HEK293 (cell line): ENCODE measurements around the gene MKRN3.

Source experiments
- CTCF ChIA-PET: fragments of 350-600 bp; formaldehyde crosslinking; extraction: SDS; loops from one replicate; lab custom pipeline; 2021; ENCODE audit warnings: antibody characterized with exemption; lab: Yijun Ruan, JAX
- POLR2A ChIA-PET: fragments of 300-600 bp; formaldehyde crosslinking; extraction: SDS; loops from one replicate; lab custom pipeline; 2020; ENCODE audit warnings: antibody characterized with exemption, inconsistent platforms; lab: Yijun Ruan, JAX
- H3K27ac ChIP-seq: fragments of 200-500 bp; sonication (Bioruptor generic); 2 replicates; pipeline ENCODE4 v1.5.1; 2014; ENCODE audit warnings: low read depth, low read length, control low read depth, inconsistent platforms; ENCODE audit errors: extremely low read depth
- H3K36me3 ChIP-seq, 2 experiments: fragments of 200-500 bp in 1 of 2; sonication (Bioruptor generic) in 1 of 2; 1 replicate in 1 of 2; 2 replicates in 1 of 2; pipeline ENCODE4 v1.5.1; 2014 to 2017; ENCODE audit warnings: inconsistent platforms in 2 of 2, low read length in 2 of 2; ENCODE audit not compliant: control insufficient read depth in 2 of 2, insufficient read depth in 1 of 2
- H3K4me1 ChIP-seq: fragments of 200-500 bp; sonication (Bioruptor generic); 2 replicates; pipeline ENCODE4 v1.5.1; 2014; ENCODE audit warnings: mild to moderate bottlenecking, low read length, inconsistent platforms; ENCODE audit not compliant: control insufficient read depth, insufficient read depth
- H3K4me3 ChIP-seq: 2 replicates; pipeline ENCODE4 v1.5.1; 2011; ENCODE audit warnings: low read depth, mild to moderate bottlenecking, control low read depth, low read length, moderate library complexity
- H3K9me3 ChIP-seq: fragments of 200-500 bp; sonication (Bioruptor generic); 2 replicates; pipeline ENCODE4 v1.5.1; 2014; ENCODE audit warnings: low read depth, low read length, inconsistent platforms; ENCODE audit not compliant: control insufficient read depth, insufficient read depth
- BCL6B ChIP-seq: fragments of 450-650 bp; formaldehyde crosslinking; IDR thresholded peaks from 2 replicates; pipeline ENCODE4 v1.5.1; 2017; ENCODE audit warnings: missing biosample characterization, missing genetic modification characterization
- KLF10 ChIP-seq: fragments of 450-650 bp; IDR thresholded peaks from 2 replicates; pipeline ENCODE4 v1.5.1; 2018; ENCODE audit warnings: missing biosample characterization, mild to moderate bottlenecking, missing genetic modification characterization
- PATZ1 ChIP-seq: fragments of 450-650 bp; formaldehyde crosslinking; IDR thresholded peaks from 2 replicates; pipeline ENCODE4 v1.5.1; 2016; ENCODE audit warnings: missing biosample characterization, missing genetic modification characterization
- ZBTB7A ChIP-seq: fragments of 450-650 bp; formaldehyde crosslinking; IDR thresholded peaks from 2 replicates; pipeline ENCODE4 v1.5.1; 2016; ENCODE audit warnings: low read depth, missing biosample characterization, missing genetic modification characterization
- ZNF148 ChIP-seq: fragments of 450-650 bp; formaldehyde crosslinking; IDR thresholded peaks from 2 replicates; pipeline ENCODE4 v1.5.0; 2017; ENCODE audit warnings: missing biosample characterization, missing genetic modification characterization, borderline replicate concordance
- ZNF23 ChIP-seq: fragments of 450-650 bp; formaldehyde crosslinking; IDR thresholded peaks from 2 replicates; pipeline ENCODE4 v1.5.1; 2016; ENCODE audit warnings: missing biosample characterization, missing genetic modification characterization, borderline replicate concordance
- ZNF292 ChIP-seq: fragments of 450-650 bp; formaldehyde crosslinking; IDR thresholded peaks from 2 replicates; pipeline ENCODE4 v1.5.1; 2016; ENCODE audit warnings: low read depth, missing biosample characterization, missing genetic modification characterization, borderline replicate concordance
- ZNF311 ChIP-seq: fragments of 450-650 bp; formaldehyde crosslinking; IDR thresholded peaks from 2 replicates; pipeline ENCODE4 v1.5.1; 2017; ENCODE audit warnings: missing biosample characterization, missing genetic modification characterization, borderline replicate concordance
- ZNF341 ChIP-seq: fragments of 450-650 bp; formaldehyde crosslinking; IDR thresholded peaks from 2 replicates; pipeline ENCODE4; 2016; ENCODE audit warnings: low read depth, missing biosample characterization, missing genetic modification characterization
- ZNF350 ChIP-seq: fragments of 450-650 bp; formaldehyde crosslinking; IDR thresholded peaks from 2 replicates; pipeline ENCODE4 v1.5.0; 2017; ENCODE audit warnings: missing biosample characterization, mild to moderate bottlenecking, missing genetic modification characterization
- ZNF423 ChIP-seq: fragments of 450-650 bp; formaldehyde crosslinking; IDR thresholded peaks from 2 replicates; pipeline ENCODE4 v1.5.1; 2016; ENCODE audit warnings: missing biosample characterization, missing genetic modification characterization
- ZNF558 ChIP-seq: fragments of 450-650 bp; formaldehyde crosslinking; IDR thresholded peaks from 2 replicates; pipeline ENCODE4 v1.5.1; 2016; ENCODE audit warnings: missing biosample characterization, missing genetic modification characterization
- ZNF624 ChIP-seq: fragments of 450-650 bp; formaldehyde crosslinking; IDR thresholded peaks from 2 replicates; pipeline ENCODE4 v1.5.1; 2017; ENCODE audit warnings: missing biosample characterization, missing genetic modification characterization
- ZNF777 ChIP-seq: fragments of 450-650 bp; formaldehyde crosslinking; IDR thresholded peaks from 2 replicates; pipeline ENCODE4 v1.5.1; 2017; ENCODE audit warnings: missing biosample characterization, missing genetic modification characterization, borderline replicate concordance
- ZNF843 ChIP-seq: fragments of 450-650 bp; formaldehyde crosslinking; IDR thresholded peaks from 2 replicates; pipeline ENCODE4 v1.5.1; 2016; ENCODE audit warnings: missing biosample characterization, missing genetic modification characterization
- ZSCAN18 ChIP-seq: fragments of 450-650 bp; formaldehyde crosslinking; IDR thresholded peaks from 2 replicates; pipeline ENCODE4 v1.5.1; 2016; ENCODE audit warnings: missing biosample characterization, missing genetic modification characterization
- ZSCAN23 ChIP-seq: fragments of 450-650 bp; formaldehyde crosslinking; IDR thresholded peaks from 2 replicates; pipeline ENCODE4 v1.5.1; 2016; ENCODE audit warnings: missing biosample characterization, missing genetic modification characterization
- ZSCAN4 ChIP-seq: fragments of 450-650 bp; formaldehyde crosslinking; IDR thresholded peaks from 2 replicates; pipeline ENCODE4 v1.5.1; 2017; ENCODE audit warnings: missing biosample characterization, missing genetic modification characterization

Gene MKRN3

GRCh38 chr15:23606226-23606625, 40.8 kb downstream of the MKRN3 start:
- no peak overlapping the region for H3K4me3 ChIP-seq
- H3K36me3 ChIP-seq = no peaks in the 10 kb centered on the region
- TF ChIP-seq ZNF558 (tag by site-specific recombination) (no peak), ZSCAN4 (tag by site-specific recombination) (no peak), PATZ1 (tag by site-specific recombination) (no peak), BCL6B (tag by site-specific recombination) (no peak), ZSCAN23 (tag by site-specific recombination) (no peak), ZBTB7A (tag by site-specific recombination) (no peak)
- H3K4me1 ChIP-seq = no peaks in the 10 kb centered on the region
- ChIA-PET POLR2A (no interaction called here), CTCF (no interaction called here)
- H3K9me3 ChIP-seq = no peaks in the 10 kb centered on the region
- H3K27ac ChIP-seq = no peak overlapping the region

GRCh38 chr15:23616536-23616935, 51.1 kb downstream of the MKRN3 start:
- POLR2A ChIA-PET = no interaction called here
- TF ChIP-seq ZNF843 (tag by site-specific recombination) = no peak
- no peak for TF ChIP-seq ZNF341 (tag by site-specific recombination)
- TF ChIP-seq ZNF624 = no peak
- no peak for TF ChIP-seq ZSCAN18 (tag by site-specific recombination)
- TF ChIP-seq ZSCAN23 (tag by site-specific recombination) = no peak
- no peak for TF ChIP-seq KLF10
- no peak for TF ChIP-seq BCL6B (tag by site-specific recombination)
- no peak for TF ChIP-seq ZNF423 (tag by site-specific recombination)
- TF ChIP-seq ZNF23 (tag by site-specific recombination) = no peak
- TF ChIP-seq ZNF292 (tag by site-specific recombination) = no peak
- TF ChIP-seq ZNF350 (tag by site-specific recombination) = no peak
- TF ChIP-seq ZNF311 = no peak
- no peak for TF ChIP-seq ZNF148
- no peak for TF ChIP-seq ZNF777 (tag by site-specific recombination)
- TF ChIP-seq, all 188 proteins: peak for 0
- CTCF ChIA-PET = interaction anchor here (0.7 to 1.3 kb wide), 2 partner anchors 13 to 255 kb away, joined by 3 to 4 read pairs; no protein-coding TSS in a partner anchor
- no peaks in the 10 kb centered on the region for H3K4me1 ChIP-seq
- no peak overlapping the region for H3K4me3 ChIP-seq
- H3K27ac ChIP-seq = no peak overlapping the region
- H3K36me3 ChIP-seq = no peaks in the 10 kb centered on the region
- H3K9me3 ChIP-seq = no peaks in the 10 kb centered on the region
